Fibroblast of villous mesenchyme (primary cell): ENCODE data around the gene ACYP2. TPM values are rescaled to one million over a fixed set of nuclear protein-coding genes. Genes with fewer than 3 reads are reported as not detected.
"Not testable (repeated sequence)": the region's sequence is repeated elsewhere in the genome, so short reads cannot be mapped to it uniquely, and the experiment has no call there.

Experiments used
- DNase-seq: peaks from one replicate; pipeline ENCODE4 v3.0.0-alpha.2; 2010; ENCODE audit warnings: low read depth
- H3K4me3 ChIP-seq: 2 replicates; pipeline ENCODE4 v1.5.1; 2011; ENCODE audit warnings: low read depth, mild to moderate bottlenecking, low read length
- CTCF ChIP-seq: IDR thresholded peaks from 2 replicates; pipeline ENCODE4 v1.5.1; 2012; ENCODE audit warnings: low read depth, mild to moderate bottlenecking, low read length; ENCODE audit not compliant: insufficient read depth
- total RNA-seq: library from RNA; depleted of rRNA; stranded (reverse); fragments of >200 nt; gene quantifications from 2 replicates; pipeline ENCODE4 v1.2.3, GENCODE V29; 2012

ACYP2 gene
- total RNA-seq, 1 donor = 16.0 TPM

- TF ChIP-seq CTCF = no peak
- no peak overlapping the region for H3K4me3 ChIP-seq
- DNase-seq = peak; percentile 52
These were observed 7.5 kb downstream of the ACYP2 start for GRCh38 chr2:54122939-54123338.

GRCh38 chr2:54127174-54127573 lies 11.8 kb downstream of the ACYP2 start:
- not testable (repeated sequence) for H3K4me3 ChIP-seq, DNase-seq

GRCh38 chr2:54133056-54133455 lies 17.6 kb downstream of the ACYP2 start:
- no peak for TF ChIP-seq CTCF
- H3K4me3 ChIP-seq = no peak overlapping the region
- DNase-seq = no peak

DNA sequence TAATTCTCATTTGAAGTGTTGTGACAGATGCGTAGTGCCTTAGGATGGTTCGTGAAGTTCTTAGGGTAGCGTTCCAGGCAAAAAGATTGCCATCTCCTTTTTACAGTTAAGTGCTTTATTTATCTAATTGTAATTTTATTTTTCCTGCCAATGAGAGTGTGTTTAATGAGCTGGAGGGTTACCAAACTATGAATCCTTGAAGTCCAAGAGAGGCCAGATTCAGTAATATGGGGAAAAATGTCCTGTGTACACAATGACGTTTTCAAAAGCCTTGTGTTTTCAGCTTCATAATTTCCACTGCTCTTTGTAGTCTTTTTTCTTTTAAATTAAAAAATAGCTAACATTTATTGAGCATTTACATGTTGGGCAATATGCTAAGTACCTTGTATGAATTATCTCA lies 23.8 kb downstream of the ACYP2 start:
- no peak for TF ChIP-seq CTCF
- H3K4me3 ChIP-seq = no peak overlapping the region
- DNase-seq = no peak

DNA sequence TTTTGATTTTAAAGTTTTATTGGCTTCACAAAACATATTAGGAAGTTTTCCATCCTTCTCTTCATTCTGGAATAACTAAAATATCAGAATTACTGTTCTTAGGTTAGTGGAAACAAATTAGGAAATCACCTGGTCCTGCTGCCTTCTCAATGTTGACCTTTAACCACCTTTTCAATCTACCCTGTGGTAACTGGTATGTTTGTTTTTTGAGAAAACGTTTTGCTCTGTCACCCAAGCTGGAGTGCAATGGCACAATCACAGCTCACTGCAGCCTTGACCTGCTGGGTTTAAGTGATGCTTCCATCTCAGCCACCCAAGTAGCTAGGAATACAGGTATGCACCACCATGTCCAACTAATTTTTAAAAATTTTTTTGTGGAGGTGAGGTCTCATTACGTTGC lies 28.4 kb downstream of the ACYP2 start:
- no peak overlapping the region for H3K4me3 ChIP-seq
- TF ChIP-seq CTCF = no peak
- DNase-seq = no peak

GRCh38 chr2:54148391-54148790 lies 33.0 kb downstream of the ACYP2 start:
- TF ChIP-seq CTCF = no peak
- no peak for DNase-seq
- H3K4me3 ChIP-seq = no peak overlapping the region

- no peak overlapping the region for H3K4me3 ChIP-seq
- no peak for TF ChIP-seq CTCF
- peak; percentile 53 for DNase-seq
These were observed 34.4 kb downstream of the ACYP2 start for GRCh38 chr2:54149638-54150441.
